HS-27A (cell line): Measurements from ENCODE around the gene SYPL1.

ENCODE experiments used
- DNase-seq: peaks from one replicate; pipeline ENCODE4 v3.0.0-alpha.2; 2012; ENCODE audit warnings: low read depth, missing footprints

SYPL1 gene

DNA sequence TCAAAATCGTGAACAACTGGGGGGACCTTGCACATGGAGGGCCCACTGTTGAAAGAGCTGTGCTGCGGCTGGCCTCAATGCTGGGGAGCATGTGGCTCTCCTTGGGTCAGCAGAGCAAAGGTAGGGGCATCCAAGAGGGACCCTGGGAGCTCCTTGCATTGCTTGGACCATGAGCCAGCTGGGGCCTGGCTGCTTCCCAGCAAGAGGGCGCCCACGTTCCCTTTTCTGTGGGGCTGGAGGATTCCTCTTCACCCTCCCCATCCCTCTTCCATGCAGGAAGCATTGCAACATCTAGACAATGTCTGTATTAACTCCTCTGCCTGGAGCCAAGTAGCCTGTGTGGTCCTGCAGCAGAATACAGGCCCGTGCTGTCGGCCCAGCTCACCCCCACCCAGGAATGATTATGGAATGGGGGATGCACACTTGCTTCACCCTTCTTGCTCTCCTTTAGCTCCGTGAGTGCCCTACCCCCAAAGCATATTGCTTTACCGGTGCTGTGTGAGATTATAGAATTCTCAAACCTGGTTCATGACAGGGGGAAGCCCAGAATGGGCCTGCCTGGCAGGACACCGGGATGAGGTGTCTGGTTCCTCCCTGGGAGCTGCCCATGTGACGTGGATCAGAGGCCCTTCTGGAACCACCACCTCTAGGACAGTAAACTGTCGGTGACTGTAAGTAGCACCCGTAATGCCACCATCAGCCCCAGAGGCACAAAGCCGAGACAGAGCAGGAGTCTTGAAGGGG, 61.9 kb downstream of the SYPL1 start:
- no peak for DNase-seq

DNA sequence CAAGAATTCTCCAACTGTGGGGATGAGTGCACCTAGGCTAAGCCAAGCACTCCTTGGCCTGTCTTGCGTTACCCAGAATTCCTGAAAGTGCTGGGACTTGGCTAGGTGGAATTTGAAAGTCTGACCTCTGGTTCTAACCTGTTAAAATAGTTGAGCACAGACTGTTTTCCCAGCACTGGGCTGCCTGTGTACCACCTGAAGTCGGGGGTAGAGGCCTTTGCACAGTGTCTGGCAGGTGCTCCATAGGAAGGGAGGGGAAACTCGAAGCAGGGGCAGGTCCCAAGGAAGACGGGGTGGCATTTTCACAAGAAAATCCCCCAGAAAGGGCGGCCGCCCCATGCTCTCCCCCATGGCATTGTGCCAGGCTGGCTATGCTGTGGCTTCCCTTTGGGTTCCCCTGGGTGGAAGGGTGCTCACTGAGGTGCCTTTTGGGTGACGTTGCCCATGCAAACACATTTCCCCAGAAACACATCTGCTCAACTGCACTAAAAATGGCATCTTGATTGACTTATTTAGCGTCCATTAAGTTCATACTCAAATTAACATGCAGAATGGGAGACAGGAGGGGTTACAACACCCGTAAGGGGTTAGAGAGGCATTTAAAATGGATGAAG, 62.9 kb downstream of the SYPL1 start:
- no peak for DNase-seq

DNA sequence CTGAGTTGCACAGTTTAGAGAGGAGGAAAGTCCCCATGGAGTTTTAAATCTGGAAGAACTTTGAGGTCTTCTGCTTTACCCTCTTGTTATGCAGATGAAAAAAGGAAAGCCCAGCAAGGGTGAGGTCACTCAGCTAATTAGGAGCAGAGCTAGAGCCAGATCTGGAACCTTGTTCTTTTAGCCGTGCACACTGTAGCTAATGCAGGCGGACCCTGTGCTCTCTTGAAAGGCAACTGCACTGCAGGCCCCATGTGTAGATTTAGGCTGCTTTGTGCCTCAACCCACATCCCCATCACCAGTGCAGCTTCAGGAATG, 63.4 kb downstream of the SYPL1 start:
- no peak for DNase-seq

DNA sequence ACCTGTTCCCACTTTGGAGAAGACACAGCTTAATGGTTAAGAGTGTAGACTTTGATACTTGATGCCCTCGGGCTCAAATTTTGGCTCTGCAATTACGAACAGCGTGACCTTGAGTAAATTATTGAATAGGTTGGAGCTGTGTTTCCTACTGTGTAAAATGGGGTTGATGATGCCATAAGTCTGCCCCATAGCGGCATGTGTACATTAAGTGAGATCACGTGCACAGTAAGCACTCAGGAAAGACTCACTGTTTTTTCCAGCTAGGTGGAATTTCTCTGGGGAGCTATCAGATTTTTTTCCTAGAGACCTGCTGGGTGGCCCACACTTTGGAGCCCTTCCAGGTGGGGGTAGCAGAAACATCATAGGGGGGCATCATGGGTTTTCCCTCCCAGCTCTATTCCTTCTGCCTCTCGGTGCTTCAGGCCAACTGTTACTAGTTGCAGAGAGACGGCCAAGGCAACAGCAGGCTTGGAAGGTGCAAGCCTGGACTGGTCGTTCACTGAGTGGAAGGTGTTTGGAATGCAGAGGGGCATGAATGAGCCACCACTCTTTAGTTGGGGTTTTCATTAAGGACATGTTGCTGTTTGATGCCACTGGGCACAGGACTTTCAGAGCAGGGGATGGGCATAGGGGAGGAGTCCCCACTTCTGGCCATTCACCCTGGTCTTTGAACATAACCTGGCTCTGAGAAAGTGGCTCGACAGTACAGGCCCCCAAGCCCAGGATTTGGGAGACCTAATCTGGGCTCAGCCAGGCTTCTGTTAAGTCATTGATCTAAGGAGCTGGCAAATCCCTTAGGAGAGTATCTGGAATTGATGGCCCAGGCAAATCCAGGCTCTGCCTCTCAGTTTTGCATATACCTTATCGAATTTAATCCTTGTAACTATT, 64.0 kb downstream of the SYPL1 start:
- DNase-seq = no peak

DNA sequence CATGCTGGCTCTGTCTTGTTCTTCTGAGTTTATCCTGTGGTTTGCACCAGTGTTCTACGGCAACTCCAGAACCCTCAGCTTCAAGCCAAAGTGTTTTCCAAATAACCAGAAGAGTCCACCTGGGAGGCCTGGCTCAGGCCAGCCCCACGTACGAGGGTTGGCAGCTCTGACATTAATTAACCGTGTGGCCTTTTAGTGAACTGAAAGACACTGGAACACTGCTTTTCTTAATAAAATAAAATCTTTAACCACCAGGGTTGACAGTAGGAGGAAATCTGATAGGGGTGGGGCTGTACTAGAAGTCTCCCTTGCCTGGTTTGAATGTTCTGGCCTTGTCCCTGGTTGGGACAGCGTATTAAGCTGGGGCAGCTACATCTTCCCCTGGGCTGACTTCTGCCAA, 64.9 kb downstream of the SYPL1 start:
- no peak for DNase-seq

DNA sequence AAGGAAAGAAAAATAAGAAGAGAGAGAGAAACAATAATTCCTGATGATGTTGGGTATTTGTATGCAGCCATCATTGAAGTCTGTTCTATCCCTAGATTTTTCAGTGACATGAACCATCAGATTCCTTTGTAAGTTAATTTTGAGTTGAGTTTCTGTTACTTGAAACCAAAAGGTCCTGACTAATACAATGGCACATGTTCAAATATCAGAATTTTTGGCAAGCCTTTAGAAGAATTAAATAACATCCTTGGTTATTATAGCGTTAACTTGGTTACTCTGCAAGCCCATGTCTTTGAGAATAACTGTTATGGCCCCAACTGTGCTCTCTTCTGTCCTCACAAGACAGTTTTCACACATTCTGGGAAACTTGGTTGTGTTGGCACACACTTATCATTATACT, 66.5 kb downstream of the SYPL1 start:
- DNase-seq = no peak

DNA sequence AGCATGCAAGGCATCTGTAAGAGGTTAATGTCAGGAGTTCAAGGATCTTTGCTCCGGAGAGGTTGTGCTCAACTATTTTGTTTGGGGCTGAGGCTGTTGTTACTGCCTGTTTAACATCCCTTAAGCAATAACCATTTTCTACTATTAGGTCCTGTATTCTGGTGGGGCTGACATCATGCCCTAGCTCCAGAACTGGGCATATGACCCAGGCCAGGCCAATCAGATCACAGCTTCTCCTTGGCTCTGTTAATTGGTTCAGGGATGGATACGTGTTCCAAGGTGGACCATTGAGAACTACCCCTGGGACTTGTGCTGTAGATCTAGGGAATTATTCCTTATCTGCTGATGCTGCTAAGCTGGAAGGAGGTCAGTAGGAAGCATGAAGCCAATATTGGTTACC, 67.0 kb downstream of the SYPL1 start:
- DNase-seq = no peak

DNA sequence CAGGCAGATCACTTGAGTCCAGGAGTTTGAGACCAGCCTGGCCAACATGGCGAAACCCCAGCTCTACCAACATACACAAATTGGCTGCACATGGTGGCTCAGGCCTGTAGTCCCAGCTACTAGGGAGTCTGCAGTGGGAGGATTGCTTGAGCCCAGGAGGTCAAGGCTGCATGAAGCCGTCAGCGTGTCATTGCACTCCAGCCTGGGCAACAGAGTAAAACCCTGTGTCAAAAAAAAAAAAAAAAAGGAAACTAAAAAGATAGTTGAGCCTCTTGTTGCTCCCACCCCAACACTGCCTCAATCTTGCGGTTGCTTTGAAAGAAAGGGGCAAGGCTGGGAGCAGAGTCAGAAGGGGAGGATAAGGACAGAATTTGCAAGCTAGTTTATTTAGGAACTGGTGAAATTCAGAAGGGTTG, 69.9 kb downstream of the SYPL1 start:
- DNase-seq = no peak

DNA sequence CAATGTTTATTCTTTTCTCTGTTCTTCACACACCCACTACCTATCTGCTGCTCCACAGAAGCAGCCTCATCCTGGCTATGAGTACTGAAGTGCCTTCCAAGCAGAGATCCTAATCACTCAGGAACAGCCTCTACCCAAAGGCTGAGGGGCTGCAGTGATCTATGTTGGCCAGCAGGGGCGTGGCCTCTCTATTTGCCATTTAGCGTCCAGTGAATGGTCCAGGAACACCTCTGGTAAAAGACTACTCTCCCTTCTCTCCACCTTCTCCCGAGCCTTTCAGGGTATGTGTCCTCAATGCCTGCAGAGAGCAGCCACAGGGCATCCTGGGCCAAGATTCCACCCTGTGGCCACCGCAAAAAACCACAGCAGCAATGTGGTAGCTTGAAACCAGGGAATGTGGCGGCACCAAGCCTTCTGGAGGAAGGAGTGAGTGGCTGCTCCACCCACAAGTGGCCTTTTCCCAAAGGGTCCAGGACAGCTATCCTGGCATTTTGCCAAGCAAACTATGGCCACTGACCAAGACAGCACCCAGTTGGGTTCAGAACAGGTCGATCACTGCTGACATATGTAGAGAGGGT, 70.9 kb downstream of the SYPL1 start:
- DNase-seq = no peak
